ENCODE results near the gene TSC22D2.

The TSC22D2 gene

DNA sequence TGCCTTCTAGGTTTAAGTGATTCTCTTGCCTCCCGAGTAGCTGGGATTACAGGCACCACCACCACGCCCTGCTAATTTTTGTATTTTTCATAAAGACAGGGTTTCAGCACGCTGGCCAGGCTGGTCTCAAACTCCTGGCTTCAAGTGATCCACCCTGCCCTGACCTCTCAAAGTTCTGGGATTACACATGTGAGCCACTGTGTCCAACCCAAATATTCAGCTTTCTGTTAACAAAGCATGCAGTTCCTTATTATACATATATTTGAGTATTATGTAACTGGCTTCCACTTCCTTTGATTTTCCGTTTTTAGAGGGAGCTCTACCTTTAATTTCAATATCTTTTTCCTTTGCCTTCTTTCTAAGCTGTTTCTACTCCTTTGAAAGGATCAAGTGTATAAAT, 26.1 kb downstream of the TSC22D2 start:
- Mint-ChIP-seq H3K27me3 (no peaks in the 10 kb centered on the region), H3K36me3 (peaks cover 7% of the 10 kb centered on the region), H3K4me3 (no peak overlapping the region), H3K27ac (no peak overlapping the region), H3K4me1 (no peaks in the 10 kb centered on the region), H3K9me3 (no peaks in the 10 kb centered on the region)
- DNase-seq: no peak
- CTCF ChIA-PET: interaction anchor here (0.7 to 0.9 kb wide), 2 partner anchors 21 to 152 kb away, joined by 3 read pairs; no protein-coding TSS in a partner anchor

DNA sequence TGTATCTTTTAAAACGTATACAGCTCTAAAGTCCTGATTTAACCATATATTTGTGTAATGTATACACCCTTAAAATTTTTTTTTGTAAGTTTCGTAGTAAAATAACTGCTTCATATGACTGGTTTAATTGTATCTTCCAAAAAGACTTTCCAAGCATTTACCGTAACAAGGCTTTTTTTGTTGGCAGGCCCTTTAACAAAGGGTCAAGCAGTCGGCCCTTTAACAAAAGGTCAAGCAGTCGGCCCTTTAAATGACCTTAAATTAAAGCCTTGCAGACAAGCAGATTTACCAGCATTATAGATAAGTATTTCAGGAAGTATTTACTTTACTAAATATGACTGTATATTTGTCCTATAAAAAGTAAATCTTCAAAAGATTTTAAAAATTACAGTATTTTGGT, 28.1 kb downstream of the TSC22D2 start:
- Mint-ChIP-seq H3K36me3 (peaks cover 6% of the 10 kb centered on the region), H3K9me3 (no peaks in the 10 kb centered on the region), H3K4me3 (no peak overlapping the region), H3K27me3 (no peaks in the 10 kb centered on the region), H3K4me1 (no peaks in the 10 kb centered on the region), H3K27ac (no peak overlapping the region)
- CTCF ChIA-PET: no interaction called here
- DNase-seq: no peak

GRCh38 chr3:150439657-150440056, 31.6 kb downstream of the TSC22D2 start:
- CTCF ChIA-PET: no interaction called here
- Mint-ChIP-seq H3K36me3 (peaks cover 16% of the 10 kb centered on the region), H3K4me3 (no peak overlapping the region), H3K4me1 (no peaks in the 10 kb centered on the region), H3K27me3 (no peaks in the 10 kb centered on the region), H3K9me3 (no peaks in the 10 kb centered on the region), H3K27ac (no peak overlapping the region)
- DNase-seq: no peak

GRCh38 chr3:150443331-150443741, 35.2 kb downstream of the TSC22D2 start:
- Mint-ChIP-seq H3K4me3 (no peak overlapping the region), H3K36me3 (peaks cover 16% of the 10 kb centered on the region), H3K27me3 (no peaks in the 10 kb centered on the region), H3K4me1 (peaks cover 4% of the 10 kb centered on the region), H3K9me3 (no peaks in the 10 kb centered on the region), H3K27ac (no peak overlapping the region)
- CTCF ChIA-PET: no interaction called here
- DNase-seq: no peak

DNA sequence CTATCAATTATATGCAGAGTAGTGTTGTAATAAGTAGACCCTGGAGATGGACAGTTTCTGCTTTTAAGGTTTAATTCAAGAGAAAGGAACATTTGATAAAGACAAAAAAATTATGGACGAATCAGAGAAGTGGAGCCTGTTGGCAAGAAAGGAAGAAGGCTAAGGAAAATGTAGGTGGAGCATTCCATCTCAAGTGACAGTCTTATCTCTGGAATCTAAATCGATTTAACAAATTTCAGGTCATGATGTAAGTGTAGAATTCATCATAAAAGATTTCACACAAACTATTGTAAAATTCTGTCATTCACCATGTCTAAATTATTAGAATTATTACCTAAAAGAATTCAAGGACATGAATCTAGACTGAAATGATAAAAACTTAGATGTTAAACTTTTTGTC, 36.3 kb downstream of the TSC22D2 start:
- Mint-ChIP-seq H3K4me3 (no peak overlapping the region), H3K27ac (no peak overlapping the region), H3K4me1 (peaks cover 6% of the 10 kb centered on the region), H3K9me3 (no peaks in the 10 kb centered on the region), H3K27me3 (no peaks in the 10 kb centered on the region), H3K36me3 (peaks cover 16% of the 10 kb centered on the region)
- CTCF ChIA-PET: no interaction called here
- no peak for DNase-seq

GRCh38 chr3:150446470-150446977, 38.4 kb downstream of the TSC22D2 start:
- Mint-ChIP-seq H3K36me3 (peaks cover 8% of the 10 kb centered on the region), H3K4me1 (peaks cover 14% of the 10 kb centered on the region), H3K27me3 (no peaks in the 10 kb centered on the region), H3K27ac (no peak overlapping the region), H3K9me3 (no peaks in the 10 kb centered on the region), H3K4me3 (no peak overlapping the region)
- CTCF ChIA-PET: no interaction called here
- DNase-seq: no peak

DNA sequence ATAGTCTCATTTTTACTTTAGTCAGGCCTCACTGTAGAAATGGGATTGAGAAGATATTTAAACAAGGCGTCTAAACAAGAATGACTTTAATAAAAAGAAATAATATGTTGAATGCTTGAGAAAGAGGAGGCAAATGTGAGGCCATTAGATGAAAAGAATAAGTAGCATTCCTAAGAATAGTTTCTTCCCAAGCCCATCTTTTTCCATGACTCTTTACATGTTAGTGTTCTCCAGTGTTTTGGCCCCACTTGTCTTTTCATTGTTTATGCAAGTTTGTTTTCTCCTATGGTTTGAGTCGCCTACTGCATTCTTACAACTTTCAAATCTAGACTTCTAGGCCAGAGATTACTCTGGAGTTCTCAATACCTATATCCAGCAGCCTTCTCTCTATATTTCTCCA, 39.0 kb downstream of the TSC22D2 start:
- Mint-ChIP-seq H3K9me3 (no peaks in the 10 kb centered on the region), H3K27me3 (no peaks in the 10 kb centered on the region), H3K4me1 (peaks cover 18% of the 10 kb centered on the region), H3K4me3 (no peak overlapping the region), H3K36me3 (peaks cover 3% of the 10 kb centered on the region), H3K27ac (no peak overlapping the region)
- CTCF ChIA-PET: no interaction called here
- DNase-seq: no peak

GRCh38 chr3:150447631-150448465, 39.8 kb downstream of the TSC22D2 start:
- no peak for DNase-seq
- Mint-ChIP-seq H3K27ac (no peak overlapping the region), H3K36me3 (peaks cover 2% of the 10 kb centered on the region), H3K4me1 (peaks cover 21% of the 10 kb centered on the region), H3K4me3 (no peak overlapping the region), H3K9me3 (no peaks in the 10 kb centered on the region), H3K27me3 (no peaks in the 10 kb centered on the region)
- CTCF ChIA-PET: no interaction called here

- H3K36me3 Mint-ChIP-seq: peaks cover under 1% of the 10 kb centered on the region
- no peak overlapping the region for H3K4me3 Mint-ChIP-seq
- no peaks in the 10 kb centered on the region for H3K9me3 Mint-ChIP-seq
- H3K4me1 Mint-ChIP-seq: peaks cover 21% of the 10 kb centered on the region
- no peak for DNase-seq
- H3K27me3 Mint-ChIP-seq: no peaks in the 10 kb centered on the region
- no peak overlapping the region for H3K27ac Mint-ChIP-seq
- CTCF ChIA-PET: no interaction called here
These were observed 41.1 kb downstream of the TSC22D2 start for GRCh38 chr3:150449169-150449721.

- no peak for DNase-seq
- Mint-ChIP-seq H3K36me3 (no peaks in the 10 kb centered on the region), H3K4me1 (peaks cover 21% of the 10 kb centered on the region), H3K27me3 (no peaks in the 10 kb centered on the region), H3K27ac (no peak overlapping the region), H3K4me3 (no peak overlapping the region), H3K9me3 (no peaks in the 10 kb centered on the region)
- CTCF ChIA-PET: no interaction called here
These were observed 42.8 kb downstream of the TSC22D2 start for GRCh38 chr3:150450916-150451315.

GRCh38 chr3:150451329-150452048, 43.4 kb downstream of the TSC22D2 start:
- peaks cover 21% of the 10 kb centered on the region for H3K4me1 Mint-ChIP-seq
- CTCF ChIA-PET: no interaction called here
- H3K9me3 Mint-ChIP-seq: no peaks in the 10 kb centered on the region

DNA sequence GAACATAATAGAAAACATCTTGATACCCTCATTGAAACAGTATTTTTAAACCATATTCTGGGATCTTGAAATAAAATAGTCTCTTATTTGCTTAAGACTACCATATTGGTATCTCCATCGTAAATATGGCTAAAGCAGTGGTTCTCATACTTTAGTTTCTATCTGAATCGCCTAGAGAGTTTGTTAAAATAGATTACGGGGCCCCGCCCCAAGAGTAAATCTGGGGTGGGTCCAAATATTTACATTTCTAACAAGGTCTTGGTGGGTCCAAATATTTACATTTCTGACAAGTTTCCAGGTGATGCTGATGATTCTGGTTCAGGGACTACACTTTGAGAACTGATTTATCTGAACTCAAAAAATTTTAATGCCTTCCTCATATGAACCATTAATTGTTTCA, 45.3 kb downstream of the TSC22D2 start:
- no peak overlapping the region for H3K27ac Mint-ChIP-seq
- H3K36me3 Mint-ChIP-seq: peaks cover 8% of the 10 kb centered on the region
- no peak for DNase-seq
- no peak overlapping the region for H3K4me3 Mint-ChIP-seq
- H3K4me1 Mint-ChIP-seq: peaks cover 17% of the 10 kb centered on the region
- no peaks in the 10 kb centered on the region for H3K27me3 Mint-ChIP-seq
- no peaks in the 10 kb centered on the region for H3K9me3 Mint-ChIP-seq
- CTCF ChIA-PET: no interaction called here

More at GRCh38 chr3:150451329-150452048, 43.4 kb downstream of the TSC22D2 start:
- no peak for DNase-seq
- no peaks in the 10 kb centered on the region for H3K36me3 Mint-ChIP-seq
- no peaks in the 10 kb centered on the region for H3K27me3 Mint-ChIP-seq
- H3K4me3 Mint-ChIP-seq: no peak overlapping the region
- no peak overlapping the region for H3K27ac Mint-ChIP-seq

GRCh38 chr3:150454085-150454484, 46.0 kb downstream of the TSC22D2 start:
- Mint-ChIP-seq H3K27me3 (no peaks in the 10 kb centered on the region), H3K9me3 (no peaks in the 10 kb centered on the region), H3K27ac (no peak overlapping the region), H3K4me3 (no peak overlapping the region), H3K36me3 (peaks cover 13% of the 10 kb centered on the region), H3K4me1 (peaks cover 17% of the 10 kb centered on the region)
- CTCF ChIA-PET: no interaction called here
- DNase-seq: no peak

DNA sequence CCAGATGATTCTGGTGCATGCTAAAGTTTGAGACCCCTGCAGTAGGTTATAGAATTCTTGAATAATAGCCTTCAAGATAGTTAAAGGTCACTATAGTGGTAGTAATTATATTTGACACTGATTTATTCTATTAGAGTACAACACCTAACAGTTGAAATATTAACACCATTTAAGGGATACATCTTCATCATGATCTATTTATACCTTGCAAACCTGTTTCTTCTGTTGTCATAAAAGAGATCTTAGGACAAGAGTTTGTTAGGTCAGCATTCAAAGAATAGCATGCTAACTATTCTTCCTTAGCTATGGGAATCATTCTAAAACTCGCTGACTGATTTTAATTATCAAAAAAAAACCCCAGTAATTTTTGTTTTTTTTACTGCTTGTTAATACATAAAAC, 46.5 kb downstream of the TSC22D2 start:
- Mint-ChIP-seq H3K4me3 (no peak overlapping the region), H3K27me3 (no peaks in the 10 kb centered on the region), H3K27ac (no peak overlapping the region), H3K9me3 (no peaks in the 10 kb centered on the region), H3K36me3 (peaks cover 17% of the 10 kb centered on the region), H3K4me1 (peaks cover 14% of the 10 kb centered on the region)
- no peak for DNase-seq
- CTCF ChIA-PET: no interaction called here

GRCh38 chr3:150455341-150455740, 47.2 kb downstream of the TSC22D2 start:
- CTCF ChIA-PET: no interaction called here
- H3K9me3 Mint-ChIP-seq: no peaks in the 10 kb centered on the region

More at GRCh38 chr3:150455341-150455740, 47.2 kb downstream of the TSC22D2 start:
- H3K27me3 Mint-ChIP-seq: no peaks in the 10 kb centered on the region
- H3K36me3 Mint-ChIP-seq: peaks cover 17% of the 10 kb centered on the region
- H3K4me3 Mint-ChIP-seq: no peak overlapping the region
- no peak for DNase-seq
- no peak overlapping the region for H3K27ac Mint-ChIP-seq
- peaks cover 14% of the 10 kb centered on the region for H3K4me1 Mint-ChIP-seq

Measured in activated naive CD4-positive, alpha-beta T cell treated with anti-CD3 and anti-CD28 coated beads, Interleukin-2, amount 10 ng/mL, durations not matched to agents 7 days and 5 days (primary cell).